HS-5 (cell line): Measurements from ENCODE around the gene ARHGEF16.

Experiments used
- DNase-seq: peaks from one replicate; pipeline ENCODE4 v3.0.0-alpha.2; 2012; ENCODE audit warnings: low read depth

Gene ARHGEF16

DNA sequence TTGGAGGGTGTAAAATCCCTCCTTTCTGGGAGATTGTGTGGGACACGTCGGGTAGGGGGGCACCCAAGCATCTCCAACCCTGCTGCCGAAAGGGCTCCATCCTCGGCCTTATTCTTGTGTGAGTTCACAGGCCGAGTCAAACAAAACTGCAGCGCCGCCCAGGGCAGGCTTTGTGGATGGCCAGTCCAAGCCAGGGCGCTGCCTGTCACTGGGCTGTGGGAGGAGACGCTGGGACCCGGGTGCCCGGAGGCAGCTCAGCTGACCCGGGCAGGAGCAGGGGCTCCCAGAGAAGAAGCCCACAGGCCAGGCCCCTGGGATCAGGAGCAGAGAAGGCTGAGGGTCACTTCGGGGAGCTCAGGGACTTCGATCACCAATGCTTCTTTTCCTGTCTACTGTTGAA lies 31.8 kb upstream of the ARHGEF16 start:
- DNase-seq: no peak

DNA sequence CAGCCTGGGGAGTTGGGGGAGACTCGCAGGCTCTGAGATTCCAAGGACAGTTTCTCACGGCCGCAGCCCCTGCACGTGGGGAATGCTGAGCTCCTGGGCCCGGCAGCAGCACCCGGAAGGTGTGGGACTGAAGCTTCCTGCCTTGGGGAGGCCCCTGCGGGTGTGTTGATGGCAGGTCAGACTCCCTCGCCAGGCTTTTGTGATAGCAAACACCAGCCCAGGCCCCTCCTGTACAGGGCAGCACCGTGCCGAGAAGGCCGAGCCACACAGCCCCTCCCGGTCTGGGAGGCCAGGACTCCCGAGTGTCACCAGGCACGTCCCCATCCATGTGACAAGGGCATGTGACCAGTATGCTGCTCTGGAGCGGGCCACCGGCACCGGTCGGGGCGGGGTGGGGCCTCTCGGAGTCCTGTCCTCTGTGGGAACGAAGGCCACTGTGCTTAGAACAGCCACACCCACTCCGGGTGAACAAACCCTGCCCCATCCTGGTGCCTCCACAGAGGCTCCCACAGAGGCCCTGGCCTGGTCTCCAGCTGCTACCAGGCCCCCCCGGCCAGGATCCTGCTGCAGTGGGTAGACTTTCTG lies 31.1 kb upstream of the ARHGEF16 start:
- DNase-seq: no peak

DNA sequence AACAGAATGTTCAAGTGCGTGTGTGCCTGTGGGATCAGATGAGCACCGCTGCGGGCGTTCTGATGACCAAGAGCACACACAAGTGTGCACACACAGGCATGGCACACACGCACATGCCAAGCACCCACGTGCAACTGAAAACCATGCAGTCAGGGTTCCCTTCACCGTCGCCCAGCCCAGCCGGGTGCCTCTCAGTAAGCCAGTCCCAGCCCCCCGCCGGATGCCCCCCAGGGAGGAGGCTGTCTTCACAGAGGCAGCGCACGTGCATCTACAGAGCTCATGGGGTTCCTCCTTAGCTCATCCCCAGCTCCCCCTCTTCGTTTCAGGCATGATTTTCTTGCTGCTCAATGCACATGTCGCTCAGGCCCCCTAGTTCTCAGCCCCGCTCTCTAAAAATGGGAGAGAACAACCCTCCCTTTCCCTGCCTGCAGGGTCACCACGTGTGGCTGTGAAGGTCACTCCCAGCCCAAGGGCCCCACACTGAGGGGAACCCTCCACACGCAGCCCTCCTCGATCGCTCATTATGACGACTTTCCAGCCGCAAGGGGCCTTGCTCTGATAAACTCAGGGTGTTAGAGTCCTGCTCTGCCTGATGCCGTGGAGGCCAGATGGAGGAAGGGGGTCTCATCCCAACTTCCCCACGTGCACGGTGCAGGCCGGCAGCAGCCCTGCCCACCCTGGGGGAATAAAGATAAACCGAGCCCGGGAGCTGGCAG lies 30.4 kb upstream of the ARHGEF16 start:
- DNase-seq: no peak

DNA sequence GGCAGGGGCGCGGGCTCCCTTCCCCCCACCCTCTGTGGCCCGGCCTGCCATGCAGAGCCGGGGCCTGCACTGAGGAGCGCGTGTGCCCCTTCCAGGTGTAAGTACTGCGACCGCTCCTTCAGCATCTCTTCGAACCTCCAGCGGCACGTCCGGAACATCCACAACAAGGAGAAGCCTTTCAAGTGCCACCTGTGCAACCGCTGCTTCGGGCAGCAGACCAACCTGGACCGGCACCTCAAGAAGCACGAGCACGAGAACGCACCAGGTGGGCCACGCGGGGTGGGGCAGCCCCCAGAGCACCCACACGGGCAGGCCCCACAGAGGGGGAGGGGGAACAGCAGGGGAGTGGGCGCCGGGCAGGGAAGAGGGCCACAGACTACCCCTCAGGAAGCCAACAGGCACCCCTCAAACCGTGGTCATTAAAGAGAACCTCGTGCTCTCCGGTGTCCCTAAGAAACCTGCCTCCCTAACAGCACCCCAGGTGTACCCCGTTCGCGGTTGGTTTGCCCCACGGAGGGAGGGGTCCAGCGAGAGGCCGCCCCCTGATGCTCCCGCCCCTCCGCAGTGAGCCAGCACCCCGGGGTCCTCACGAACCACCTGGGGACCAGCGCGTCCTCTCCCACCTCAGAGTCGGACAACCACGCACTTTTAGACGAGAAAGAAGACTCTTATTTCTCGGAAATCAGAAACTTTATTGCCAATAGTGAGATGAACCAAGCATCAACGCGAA lies 28.8 kb upstream of the ARHGEF16 start:
- DNase-seq: no peak

DNA sequence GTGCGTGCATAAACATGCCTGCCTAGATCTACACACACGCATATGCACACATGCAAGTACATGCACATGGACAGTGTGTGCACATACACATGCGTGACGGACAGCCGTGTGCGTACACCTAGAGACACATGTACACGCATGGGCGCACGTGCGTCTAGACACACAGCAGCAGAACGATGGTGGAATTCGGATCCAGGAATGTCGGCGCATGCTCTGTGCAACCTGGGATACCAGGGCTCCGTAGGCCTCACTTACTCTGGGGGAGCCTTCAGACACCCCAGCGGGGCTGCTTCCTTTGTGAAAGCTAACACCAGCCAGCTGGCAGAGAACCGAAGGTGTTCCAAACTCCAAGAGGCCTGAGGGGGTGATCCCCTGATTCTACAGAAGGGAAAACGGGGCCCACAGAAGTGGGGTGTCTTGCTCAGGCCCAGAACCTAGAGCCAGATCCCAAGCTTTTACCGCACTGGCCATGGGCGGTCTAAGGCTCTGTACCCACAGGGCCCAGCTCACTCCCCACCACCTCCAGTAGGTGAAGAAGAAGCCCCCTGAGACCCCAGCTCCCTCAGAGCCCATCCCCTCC lies 27.4 kb upstream of the ARHGEF16 start:
- no peak for DNase-seq

DNA sequence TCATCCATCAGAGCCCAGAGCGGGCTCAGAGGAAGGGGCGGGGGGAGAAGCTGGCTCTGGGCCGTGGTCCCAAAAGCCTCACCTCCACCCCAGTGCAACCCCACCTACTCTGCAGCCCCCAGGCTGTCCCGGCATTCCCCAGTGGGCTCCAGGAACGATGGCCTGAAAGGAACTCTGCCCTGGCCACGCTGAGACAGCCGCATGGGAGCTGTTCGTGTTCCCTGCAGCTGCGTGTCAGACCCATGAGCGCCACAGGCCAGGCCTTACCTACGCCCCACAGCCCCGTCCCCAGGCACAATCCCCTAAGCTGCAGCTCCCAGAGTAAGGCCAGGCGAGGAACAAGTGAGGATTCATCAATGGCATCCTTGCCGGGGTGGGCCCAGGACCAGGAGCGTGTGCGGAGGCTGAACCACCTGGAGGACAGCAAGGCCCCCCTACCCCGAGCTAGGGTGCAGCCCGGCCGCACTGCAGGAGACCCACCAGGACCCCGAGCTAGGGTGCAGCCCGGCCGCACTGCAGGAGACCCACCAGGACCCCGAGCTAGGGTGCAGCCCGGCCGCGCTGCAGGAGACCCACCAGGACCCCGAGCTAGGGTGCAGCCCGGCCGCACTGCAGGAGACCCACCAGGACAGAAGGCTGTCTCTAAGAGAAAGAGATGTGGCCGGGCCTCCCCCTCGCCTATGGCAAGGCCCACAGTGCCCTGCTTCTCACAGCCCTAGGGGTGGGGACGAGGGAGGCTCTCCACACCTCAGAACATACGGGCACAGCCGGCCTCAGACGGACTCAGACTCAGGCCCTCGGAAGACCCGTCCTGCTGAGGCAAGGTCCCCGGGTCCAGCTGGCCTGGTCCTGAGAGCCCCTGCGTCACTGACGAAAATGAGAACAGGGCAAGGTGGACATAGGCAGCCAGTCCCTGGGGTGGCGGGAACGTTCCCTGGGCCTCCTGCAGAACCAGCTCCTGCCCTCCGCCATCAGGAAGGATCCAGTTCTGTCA lies 26.5 kb upstream of the ARHGEF16 start:
- no peak for DNase-seq

DNA sequence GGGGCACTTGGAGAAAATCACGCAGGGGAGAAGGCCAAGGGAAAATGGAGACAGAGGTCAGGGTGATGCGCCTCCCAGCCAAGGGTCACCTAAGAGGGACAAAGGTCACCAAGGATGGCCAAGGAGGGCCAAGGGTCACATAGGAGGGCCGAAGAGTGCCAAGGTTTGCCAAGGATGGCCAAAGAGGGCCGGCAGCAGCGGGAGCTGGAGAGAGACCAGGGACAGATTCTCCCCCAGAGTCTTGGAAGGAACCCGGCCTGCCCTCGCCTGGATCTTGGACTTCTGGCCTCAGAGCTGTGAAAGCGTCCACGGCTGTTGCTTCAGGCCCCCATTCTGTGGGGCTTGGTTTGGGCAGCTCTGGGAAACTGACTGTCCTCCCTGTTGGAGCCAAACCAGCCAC lies 25.6 kb upstream of the ARHGEF16 start:
- no peak for DNase-seq

DNA sequence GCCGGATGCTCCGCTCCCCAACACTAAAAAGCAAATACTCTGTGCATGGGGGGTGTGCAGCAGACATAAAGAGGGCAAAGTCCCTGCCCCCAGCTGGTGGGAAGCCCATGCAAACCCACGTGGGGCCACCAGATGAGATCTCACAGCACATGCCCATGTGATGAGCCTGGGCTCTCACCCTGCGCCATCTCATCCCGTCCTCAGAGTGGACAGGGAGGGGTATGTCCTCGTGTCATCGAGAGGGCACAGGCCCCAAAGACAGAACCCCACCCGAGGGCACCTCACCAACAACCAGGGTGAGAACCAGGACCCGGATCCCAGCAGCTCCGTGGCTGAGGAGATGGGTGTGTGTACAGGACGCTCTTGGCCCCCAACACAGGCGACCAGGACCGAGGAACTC lies 25.1 kb upstream of the ARHGEF16 start:
- no peak for DNase-seq

DNA sequence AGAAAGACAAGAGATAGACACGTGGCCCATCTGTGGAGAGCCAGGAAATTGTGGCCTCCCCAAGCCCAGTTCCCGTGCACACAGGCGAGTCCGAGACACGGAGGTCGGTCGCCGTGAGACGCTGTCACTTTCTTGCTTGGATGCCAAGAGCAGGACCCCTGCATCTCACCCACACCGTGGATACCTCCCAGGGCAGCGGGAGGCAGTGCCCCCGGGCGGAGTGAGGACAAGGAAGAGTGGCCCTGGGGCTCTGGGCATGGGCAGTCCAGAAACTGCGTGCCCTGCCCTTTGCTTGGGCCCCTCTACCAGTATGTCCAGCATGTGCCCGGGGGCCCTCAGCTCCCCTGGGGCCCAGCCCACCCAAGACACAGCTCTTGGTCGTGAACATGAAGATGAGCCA lies 24.7 kb upstream of the ARHGEF16 start:
- DNase-seq: no peak

DNA sequence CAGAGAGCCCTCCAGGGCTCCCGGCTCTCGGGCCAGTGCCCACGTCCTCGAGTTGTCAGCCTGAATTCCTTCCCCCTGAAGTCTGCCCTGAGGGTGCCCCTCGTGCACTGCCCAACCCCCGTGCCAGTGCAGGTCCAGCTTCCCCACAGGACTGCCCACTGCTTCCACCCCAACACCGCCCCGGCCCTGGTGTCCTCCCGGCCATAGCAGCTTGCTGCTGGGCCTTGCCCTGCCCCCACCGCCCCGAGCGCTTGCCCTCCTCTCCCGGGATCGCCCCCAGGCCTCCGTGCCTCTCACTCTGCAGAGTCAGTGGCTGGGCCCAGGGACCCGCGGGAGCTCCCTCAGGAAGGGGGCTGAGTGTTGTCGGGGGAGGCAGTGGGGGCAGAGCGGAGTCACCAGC lies 24.1 kb upstream of the ARHGEF16 start:
- DNase-seq: no peak

DNA sequence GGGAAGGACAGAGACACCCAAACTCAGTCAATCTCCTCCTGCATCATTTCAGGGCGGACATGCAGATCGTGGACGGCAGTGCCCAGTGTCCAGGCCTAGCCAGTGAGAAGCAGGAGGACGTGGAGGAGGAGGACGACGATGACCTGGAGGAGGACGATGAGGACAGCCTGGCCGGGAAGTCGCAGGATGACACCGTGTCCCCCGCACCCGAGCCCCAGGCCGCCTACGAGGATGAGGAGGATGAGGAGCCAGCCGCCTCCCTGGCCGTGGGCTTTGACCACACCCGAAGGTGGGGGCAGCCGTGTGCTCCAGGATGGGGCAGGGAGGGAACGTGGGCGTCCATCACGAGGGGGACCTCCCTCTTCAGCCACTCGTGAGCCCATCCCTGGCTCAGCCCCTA lies 23.6 kb upstream of the ARHGEF16 start:
- DNase-seq: no peak

DNA sequence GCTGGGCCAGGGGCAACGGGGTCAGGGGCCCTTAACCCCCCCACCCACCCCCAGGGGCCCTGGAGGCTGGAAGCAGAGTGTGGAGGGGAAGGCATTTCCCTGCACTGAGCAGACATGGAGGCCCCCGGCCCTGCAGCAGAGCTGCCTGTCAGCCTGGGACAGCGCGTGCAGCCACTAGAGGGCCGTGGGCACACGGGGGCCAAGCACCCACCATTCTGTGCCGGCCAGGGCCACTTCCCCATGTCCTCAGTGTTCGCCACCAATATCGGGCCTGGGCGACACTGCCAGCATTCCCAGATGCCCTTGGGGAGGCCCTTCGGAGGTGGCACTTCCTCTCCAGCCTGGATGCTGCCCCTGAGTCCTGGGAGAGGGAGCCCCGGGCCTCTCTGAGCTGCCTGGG lies 23.2 kb upstream of the ARHGEF16 start:
- DNase-seq: no peak

DNA sequence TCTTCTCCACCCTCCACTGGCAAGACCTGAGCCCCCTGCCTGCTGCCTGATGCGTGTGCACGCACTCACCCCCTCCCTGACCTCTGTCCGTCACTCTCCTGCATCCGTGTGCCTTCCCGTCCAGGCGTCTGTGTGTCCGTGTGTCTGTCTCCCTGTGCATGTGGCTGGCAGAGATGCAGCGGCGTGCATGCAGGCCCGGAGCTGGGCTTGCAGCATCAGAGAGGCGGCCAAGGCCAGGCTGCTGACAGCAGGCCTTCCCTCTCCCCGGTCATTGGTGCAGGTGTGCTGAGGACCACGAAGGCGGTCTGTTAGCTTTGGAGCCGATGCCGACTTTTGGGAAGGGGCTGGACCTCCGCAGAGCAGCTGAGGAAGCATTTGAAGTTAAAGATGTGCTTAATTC lies 22.8 kb upstream of the ARHGEF16 start:
- DNase-seq: no peak

DNA sequence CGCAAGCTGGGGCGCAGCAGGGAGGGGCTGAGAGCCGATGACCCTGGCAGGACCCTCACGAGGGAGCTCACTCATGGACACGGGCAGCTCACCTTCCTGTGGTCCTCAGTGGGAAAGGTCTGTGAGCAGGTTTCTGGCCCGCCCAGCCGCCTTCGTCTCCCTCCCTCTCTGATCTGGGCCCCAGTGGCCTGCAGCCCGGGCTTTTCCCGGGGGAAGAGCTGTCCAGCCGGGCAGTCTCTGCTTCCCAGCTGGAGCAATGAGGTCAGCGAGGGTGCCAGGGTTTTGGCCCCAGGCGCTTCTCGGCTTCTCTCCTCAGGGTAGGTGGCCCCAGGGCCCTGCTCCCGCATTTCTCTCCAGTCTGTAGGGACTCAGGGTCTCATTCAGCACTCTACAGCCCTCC lies 22.2 kb upstream of the ARHGEF16 start:
- DNase-seq: no peak

DNA sequence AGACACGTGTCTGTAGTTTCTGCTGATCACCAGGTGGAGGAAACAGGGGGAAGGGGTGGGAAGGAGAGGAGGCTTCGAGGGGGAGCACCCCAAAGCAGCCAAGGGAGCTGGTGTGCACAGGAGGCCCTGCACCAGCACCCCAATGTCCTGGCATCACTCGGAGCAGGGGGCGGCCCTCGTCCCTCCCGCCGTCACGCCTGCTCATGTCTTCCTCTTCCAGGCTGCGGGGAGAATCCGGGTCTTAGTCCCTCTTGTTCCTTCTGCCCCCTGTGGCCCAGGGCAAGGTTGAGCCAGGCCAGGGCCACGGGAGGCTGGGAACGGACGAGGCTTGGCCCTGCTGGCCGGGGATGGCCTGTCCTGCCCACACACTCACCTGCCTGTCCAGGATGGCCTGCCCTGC lies 21.4 kb upstream of the ARHGEF16 start:
- no peak for DNase-seq

DNA sequence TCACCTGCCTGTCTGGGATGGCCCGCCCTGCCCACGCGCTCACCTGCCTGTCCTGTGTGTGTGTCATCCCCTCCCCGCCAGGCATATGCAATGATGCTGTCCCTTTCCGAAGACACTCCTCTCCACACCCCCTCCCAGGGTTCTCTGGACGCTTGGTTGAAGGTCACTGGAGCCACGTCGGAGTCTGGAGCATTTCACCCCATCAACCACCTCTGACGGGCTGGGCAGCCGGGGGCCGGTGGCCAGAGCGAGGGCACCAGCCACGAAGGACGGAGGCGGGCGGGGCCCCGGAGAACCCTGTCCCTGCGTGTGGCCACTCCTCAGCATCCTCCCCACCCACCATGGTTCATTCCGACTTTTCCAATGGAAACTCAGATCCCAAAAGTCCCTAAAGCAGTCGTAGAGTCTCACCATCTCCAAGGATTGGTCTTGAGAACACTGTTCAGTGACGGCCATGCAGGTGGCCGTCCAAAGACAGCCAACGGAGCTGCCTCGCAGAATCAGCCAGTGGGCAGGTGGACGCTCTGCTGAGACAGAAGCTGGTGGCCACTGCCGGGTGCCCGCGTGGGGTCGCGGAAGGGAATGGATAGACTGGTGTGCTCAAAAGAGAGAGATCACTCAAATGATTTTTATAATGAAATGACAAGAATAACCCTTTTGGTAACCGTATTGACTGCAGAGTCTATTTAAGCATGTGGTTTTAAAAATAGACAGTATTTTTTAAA lies 20.7 kb upstream of the ARHGEF16 start:
- DNase-seq: no peak

DNA sequence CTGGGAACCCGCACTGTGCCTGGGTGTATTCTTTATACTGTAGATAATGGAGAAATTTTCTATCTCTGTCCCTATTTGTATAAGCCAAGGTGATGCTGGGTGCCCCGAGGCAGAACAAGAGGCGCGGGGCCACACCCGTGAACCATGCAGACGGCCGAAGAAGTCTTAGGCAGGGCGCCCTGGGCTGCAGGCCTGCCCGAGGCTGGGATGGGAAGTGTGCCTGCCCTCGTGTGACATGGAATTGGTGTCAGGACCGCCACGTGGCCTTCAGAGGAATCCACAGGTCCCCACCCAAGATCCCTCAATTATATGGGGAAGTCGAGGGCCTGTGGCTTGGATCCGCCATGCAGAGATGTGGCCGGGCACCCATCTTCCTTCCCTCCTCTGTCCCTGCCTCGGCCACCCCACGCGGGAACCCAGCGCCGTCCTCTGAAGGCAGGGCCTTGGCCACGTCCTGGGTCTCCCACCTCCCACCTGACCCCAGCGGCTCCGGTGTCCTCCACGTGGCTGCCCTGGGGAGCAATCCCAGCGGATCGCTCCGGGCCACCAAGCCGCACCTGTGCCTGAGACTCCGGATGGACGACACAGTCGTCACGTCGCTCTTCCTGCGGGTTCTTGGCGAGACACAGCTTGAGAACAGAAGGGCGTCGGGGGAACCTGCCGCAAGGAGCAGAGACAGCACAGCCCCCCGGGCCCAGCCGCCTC lies 19.9 kb upstream of the ARHGEF16 start:
- DNase-seq: no peak

DNA sequence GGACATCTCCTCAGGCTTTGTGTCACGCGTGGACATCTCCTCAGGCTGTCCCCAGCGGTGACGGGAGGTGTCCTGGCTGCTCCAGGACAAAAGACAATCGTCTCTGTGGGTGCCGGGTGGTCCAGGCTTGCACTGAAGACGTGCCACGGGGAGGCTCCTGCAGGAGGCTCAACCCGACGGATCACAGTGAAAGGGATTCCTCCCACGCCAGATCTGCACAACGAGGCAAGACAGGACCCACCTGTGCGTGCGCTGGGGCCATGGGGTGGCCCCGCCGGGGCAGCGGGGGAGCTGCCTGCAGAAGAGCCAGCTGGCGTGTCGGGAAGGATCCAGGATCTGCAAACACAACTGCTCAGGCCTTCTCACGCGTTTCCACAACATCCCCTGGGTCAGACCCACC lies 18.8 kb upstream of the ARHGEF16 start:
- no peak for DNase-seq

DNA sequence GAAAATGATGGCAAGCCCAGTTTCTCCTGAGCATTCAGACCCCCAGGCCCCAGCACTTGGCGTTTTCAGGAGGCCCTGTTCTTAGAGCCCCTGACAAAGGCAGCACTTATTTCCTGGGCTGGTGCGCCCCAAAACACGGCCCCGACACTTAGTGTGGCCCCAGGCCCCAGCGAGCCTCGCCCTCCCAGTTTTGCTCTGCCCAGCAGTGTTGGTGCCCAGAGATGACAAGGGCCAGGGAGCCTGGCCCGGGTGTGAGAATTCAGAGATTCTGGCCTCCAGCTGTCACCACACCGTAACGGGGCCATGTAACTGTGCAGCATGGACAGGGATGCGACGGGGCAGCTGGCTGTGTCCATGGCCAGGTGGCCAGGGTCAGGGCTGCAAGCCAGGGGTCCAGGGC lies 18.0 kb upstream of the ARHGEF16 start:
- no peak for DNase-seq

DNA sequence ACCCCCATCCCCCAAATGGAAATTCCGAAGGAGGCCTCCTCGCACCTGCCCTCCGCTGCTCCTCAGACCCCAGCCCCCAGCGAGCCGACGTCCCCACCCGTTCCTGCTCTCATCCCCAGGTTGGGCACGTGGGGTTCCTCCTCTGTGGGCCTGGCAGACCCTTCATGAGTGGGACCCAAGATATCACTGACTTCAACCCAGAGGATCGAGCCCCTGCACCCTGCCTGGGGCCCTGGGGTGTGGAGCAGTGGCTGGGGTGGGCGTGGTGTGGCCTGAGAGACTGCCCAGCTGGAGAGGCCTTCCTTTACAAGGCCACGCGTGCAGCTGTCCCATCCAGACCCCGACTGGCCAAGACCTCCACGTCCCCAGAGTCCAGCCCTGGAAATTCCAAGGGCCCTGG lies 17.6 kb upstream of the ARHGEF16 start:
- no peak for DNase-seq
